ENCODE measurements around the gene ACAD10.

Gene ACAD10

DNA sequence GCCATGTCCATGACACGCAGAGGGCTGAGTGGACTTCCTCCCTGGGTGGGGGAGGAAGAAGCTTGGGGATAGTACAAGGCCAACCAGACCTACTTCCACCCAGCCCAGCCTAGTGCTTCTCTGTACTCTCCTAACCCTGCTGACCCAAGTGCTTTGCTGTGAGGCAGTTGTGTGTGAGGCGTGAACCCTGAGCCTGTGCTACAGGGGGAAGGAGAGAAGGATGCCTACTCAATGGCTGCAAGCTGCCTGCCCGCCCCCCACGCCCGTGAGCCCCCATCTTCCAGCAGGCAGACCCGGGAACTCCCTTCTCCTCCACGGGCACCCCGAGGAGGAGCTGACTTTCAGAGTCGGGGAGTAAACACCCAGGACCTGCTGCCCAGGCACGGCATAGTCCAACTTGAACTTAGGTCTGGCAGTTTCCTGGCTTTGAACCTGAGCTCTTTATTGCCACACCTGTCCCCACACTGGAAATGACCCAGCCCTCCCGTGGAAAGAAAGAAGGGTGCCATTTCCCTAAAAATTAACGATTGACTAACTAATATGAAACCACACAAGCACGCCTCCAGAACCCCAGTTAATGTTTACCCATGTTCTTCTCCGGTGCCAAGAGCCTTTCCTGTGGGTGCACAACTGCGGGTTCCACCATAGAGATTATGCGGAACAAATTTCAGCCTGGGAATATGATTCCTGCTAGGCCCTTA lies 91.6 kb downstream of the ACAD10 start:
- no peaks in the 10 kb centered on the region for H3K9me3 ChIP-seq (ENCODE audit: control insufficient read depth, low read length)
- H3K4me3 ChIP-seq (ENCODE audit: extremely low read depth, insufficient read depth, low read length, poor library complexity, severe bottlenecking) = no peak overlapping the region
- 95 to 97% methylated on average over 12 to 15 of the region's 16 CpGs for WGBS, 2 experiments (ENCODE audit: insufficient coverage in 2 of 2)
- H3K36me3 ChIP-seq (ENCODE audit: control insufficient read depth, insufficient read depth, low read length) = peaks cover 41% of the 10 kb centered on the region
- peaks cover 37% of the 10 kb centered on the region for H3K4me1 ChIP-seq (ENCODE audit: control insufficient read depth, insufficient read depth, low read length, poor library complexity, severe bottlenecking)
- no peak overlapping the region for H3K27ac ChIP-seq (ENCODE audit: low read depth, low read length, severe bottlenecking)

DNA sequence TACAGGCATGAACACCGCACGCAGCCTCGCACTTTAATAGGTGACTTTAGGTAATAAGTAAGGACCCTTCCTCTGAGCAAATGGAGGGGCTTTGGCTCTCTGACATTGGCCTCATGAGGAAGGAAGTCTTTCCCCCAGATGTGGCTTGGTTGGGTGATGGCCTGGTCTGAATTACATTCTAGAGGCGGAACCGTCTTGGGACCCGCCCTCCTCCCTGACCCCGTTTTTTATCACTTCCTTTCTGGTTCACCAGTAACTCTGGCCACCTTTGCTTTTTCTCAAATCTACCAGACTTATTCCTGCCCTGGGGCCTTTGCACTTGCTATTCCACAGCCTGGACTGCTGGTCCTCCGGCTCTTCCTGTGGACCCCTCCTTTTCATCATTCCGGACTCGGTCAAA lies 94.3 kb downstream of the ACAD10 start:
- Histone ChIP-seq H3K4me1 (ENCODE audit: control insufficient read depth, insufficient read depth, low read length, poor library complexity, severe bottlenecking) (peaks cover 16% of the 10 kb centered on the region), H3K9me3 (ENCODE audit: control insufficient read depth, low read length) (no peaks in the 10 kb centered on the region), H3K27ac (ENCODE audit: low read depth, low read length, severe bottlenecking) (no peak overlapping the region), H3K4me3 (ENCODE audit: extremely low read depth, insufficient read depth, low read length, poor library complexity, severe bottlenecking) (no peak overlapping the region), H3K36me3 (ENCODE audit: control insufficient read depth, insufficient read depth, low read length) (peaks cover 63% of the 10 kb centered on the region)
- WGBS, 2 experiments (ENCODE audit: insufficient coverage in 2 of 2) = 96% methylated on average over 7 to 9 of the region's 10 CpGs

DNA sequence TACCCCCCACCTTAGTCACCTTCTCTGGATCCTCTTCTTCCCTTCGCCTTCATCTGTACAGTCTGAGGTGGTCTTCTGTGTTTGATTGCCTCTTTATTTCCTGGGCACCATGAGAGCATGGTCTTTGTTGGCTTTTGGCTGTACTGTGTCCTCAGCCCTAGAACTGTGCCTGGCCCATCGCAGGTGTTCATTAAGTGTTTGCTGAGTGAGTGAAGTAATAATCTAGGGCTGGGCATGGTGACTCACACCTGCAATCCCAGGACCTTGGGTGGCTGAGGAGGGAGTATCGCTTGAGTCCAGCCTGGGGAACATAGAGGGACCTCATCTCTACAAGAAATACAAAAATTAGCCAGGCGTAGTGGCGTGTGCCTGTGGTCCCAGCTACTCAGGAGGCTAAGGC lies 94.8 kb downstream of the ACAD10 start:
- 100% methylated on average over 3 to 4 of the region's 5 CpGs for WGBS, 2 experiments (ENCODE audit: insufficient coverage in 2 of 2)
- no peak overlapping the region for H3K27ac ChIP-seq (ENCODE audit: low read depth, low read length, severe bottlenecking)

DNA sequence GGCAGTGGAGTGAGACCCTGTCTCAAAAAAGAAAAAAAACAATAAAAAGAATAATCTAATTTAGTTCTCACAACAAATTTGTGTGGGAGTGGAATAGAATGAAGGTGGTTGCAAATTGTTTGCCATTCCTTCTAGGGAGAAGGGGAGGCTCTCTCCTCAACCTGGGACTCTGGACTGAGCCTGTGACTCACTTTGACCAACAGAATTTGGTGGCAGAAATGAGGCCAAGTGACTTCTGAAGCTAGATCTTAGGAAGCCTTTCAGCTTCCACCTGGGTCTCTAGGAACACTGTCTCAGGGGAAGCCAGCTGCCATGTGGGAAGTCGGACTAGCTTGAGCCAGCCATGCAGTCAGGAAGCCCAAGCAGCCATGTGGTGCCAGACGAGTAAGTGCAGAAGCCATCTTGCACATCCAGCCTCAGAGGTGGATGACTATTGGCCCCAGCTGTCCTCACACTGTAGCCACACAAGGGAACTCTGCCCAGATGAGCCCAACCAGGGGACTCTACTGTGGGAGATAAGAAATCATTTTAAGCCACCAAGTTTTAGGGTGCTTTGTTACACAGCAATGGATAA lies 95.3 kb downstream of the ACAD10 start:
- Histone ChIP-seq H3K36me3 (ENCODE audit: control insufficient read depth, insufficient read depth, low read length) (peaks cover 73% of the 10 kb centered on the region), H3K4me1 (ENCODE audit: control insufficient read depth, insufficient read depth, low read length, poor library complexity, severe bottlenecking) (peaks cover 8% of the 10 kb centered on the region), H3K27ac (ENCODE audit: low read depth, low read length, severe bottlenecking) (no peak overlapping the region), H3K9me3 (ENCODE audit: control insufficient read depth, low read length) (no peaks in the 10 kb centered on the region), H3K4me3 (ENCODE audit: extremely low read depth, insufficient read depth, low read length, poor library complexity, severe bottlenecking) (no peak overlapping the region)
- WGBS, 2 experiments (ENCODE audit: insufficient coverage in 2 of 2) = 94 to 100% methylated on average over 1 to 2 of the region's 2 CpGs

More for the DNA sequence above, 94.8 kb downstream of the ACAD10 start:
- Histone ChIP-seq H3K4me3 (ENCODE audit: extremely low read depth, insufficient read depth, low read length, poor library complexity, severe bottlenecking) (no peak overlapping the region), H3K4me1 (ENCODE audit: control insufficient read depth, insufficient read depth, low read length, poor library complexity, severe bottlenecking) (peaks cover 12% of the 10 kb centered on the region), H3K9me3 (ENCODE audit: control insufficient read depth, low read length) (no peaks in the 10 kb centered on the region), H3K36me3 (ENCODE audit: control insufficient read depth, insufficient read depth, low read length) (peaks cover 68% of the 10 kb centered on the region)

DNA sequence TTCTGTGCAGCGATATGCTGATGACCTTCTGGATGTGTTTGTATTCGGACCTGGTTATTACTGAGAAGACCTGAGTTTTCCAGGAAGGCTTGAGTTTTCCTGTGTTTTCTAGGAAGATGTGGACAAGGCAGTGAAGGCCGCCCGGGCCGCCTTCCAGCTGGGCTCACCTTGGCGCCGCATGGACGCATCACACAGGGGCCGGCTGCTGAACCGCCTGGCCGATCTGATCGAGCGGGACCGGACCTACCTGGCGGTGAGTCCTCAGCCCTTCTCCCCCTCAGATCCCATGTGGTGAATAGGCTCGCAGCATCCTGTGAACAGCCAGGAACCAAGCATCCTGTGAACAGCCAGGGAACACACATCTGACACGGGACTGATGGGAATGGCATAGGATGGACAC lies 97.2 kb downstream of the ACAD10 start:
- Histone ChIP-seq H3K4me1 (ENCODE audit: control insufficient read depth, insufficient read depth, low read length, poor library complexity, severe bottlenecking) (no peaks in the 10 kb centered on the region), H3K27ac (ENCODE audit: low read depth, low read length, severe bottlenecking) (no peak overlapping the region), H3K9me3 (ENCODE audit: control insufficient read depth, low read length) (no peaks in the 10 kb centered on the region), H3K4me3 (ENCODE audit: extremely low read depth, insufficient read depth, low read length, poor library complexity, severe bottlenecking) (no peak overlapping the region), H3K36me3 (ENCODE audit: control insufficient read depth, insufficient read depth, low read length) (peaks cover 75% of the 10 kb centered on the region)
- WGBS, 2 experiments (ENCODE audit: insufficient coverage in 2 of 2) = 96 to 98% methylated on average over 11 to 16 of the region's 17 CpGs

DNA sequence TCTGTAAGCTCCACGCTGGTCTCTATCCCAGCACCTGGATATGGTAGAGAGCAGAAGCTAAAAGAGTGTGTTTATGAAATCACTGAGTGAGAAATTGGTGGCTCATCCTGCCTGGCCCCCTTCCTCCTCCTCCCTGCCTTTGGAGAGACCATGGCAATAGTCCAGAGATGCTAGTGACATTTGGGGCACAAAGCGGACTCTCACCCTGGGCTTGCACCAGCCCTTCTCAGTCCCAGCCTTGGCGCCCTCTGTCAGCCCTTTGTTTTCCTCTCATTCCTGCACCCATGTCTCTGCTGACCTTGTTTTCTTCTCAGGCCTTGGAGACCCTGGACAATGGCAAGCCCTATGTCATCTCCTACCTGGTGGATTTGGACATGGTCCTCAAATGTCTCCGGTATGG lies 99.1 kb downstream of the ACAD10 start:
- H3K4me3 ChIP-seq (ENCODE audit: extremely low read depth, insufficient read depth, low read length, poor library complexity, severe bottlenecking) = no peak overlapping the region
- H3K9me3 ChIP-seq (ENCODE audit: control insufficient read depth, low read length) = no peaks in the 10 kb centered on the region
- H3K4me1 ChIP-seq (ENCODE audit: control insufficient read depth, insufficient read depth, low read length, poor library complexity, severe bottlenecking) = no peaks in the 10 kb centered on the region
- WGBS, 2 experiments (ENCODE audit: insufficient coverage in 2 of 2) = 84 to 94% methylated on average over 3 to 4 of the region's 4 CpGs
- H3K27ac ChIP-seq (ENCODE audit: low read depth, low read length, severe bottlenecking) = no peak overlapping the region
- H3K36me3 ChIP-seq (ENCODE audit: control insufficient read depth, insufficient read depth, low read length) = peaks cover 80% of the 10 kb centered on the region

DNA sequence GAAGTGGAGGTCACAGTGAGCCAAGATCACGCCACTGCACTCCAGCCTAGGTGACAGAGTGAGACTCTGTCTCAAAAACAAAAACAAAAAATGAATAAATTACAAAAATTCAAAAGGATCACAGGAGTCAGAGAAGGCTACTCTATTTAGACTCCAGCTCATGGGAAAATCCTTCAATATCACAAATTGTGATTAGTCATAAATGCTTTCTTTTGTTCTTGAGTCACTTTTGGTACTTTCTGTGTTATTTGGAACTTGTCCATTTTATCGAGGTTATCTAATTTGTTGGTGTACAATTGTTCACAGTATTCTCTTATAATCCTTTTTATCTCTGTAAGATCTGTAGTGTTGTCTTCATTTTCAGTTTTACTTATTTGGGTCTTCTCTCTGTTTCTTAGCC lies 99.8 kb downstream of the ACAD10 start:
- Histone ChIP-seq H3K9me3 (ENCODE audit: control insufficient read depth, low read length) (no peaks in the 10 kb centered on the region), H3K4me3 (ENCODE audit: extremely low read depth, insufficient read depth, low read length, poor library complexity, severe bottlenecking) (no peak overlapping the region), H3K36me3 (ENCODE audit: control insufficient read depth, insufficient read depth, low read length) (peaks cover 80% of the 10 kb centered on the region), H3K4me1 (ENCODE audit: control insufficient read depth, insufficient read depth, low read length, poor library complexity, severe bottlenecking) (no peaks in the 10 kb centered on the region), H3K27ac (ENCODE audit: low read depth, low read length, severe bottlenecking) (no peak overlapping the region)
- 100% methylated on average over 1 of the region's 2 CpGs for WGBS, 2 experiments (ENCODE audit: insufficient coverage in 2 of 2)

DNA sequence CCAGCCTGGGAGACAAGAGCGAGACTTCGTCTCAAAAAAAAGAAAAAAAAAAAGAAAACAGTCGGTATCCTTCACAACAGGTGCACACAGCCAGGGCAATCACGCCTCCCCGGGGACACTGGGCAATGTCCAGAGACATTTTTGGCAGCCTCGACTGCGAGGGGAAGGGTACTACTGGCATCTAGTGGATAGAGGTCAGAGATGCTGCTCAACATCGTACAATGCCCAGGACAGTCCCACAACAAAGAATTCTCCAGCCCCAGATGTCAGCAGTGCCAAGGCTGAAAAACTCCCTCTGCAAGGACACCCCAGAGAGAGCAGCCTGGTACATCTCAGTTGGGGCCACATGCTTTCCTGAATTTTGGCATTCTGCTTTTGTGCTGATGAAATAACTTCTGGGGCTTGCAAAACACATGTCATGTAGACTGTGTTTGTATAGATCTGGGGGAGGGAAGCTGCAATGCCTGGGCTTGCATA lies 102.4 kb downstream of the ACAD10 start:
- WGBS, 2 experiments (ENCODE audit: insufficient coverage in 2 of 2) = 90 to 97% methylated on average over 6 to 8 of the region's 8 CpGs
- Histone ChIP-seq H3K9me3 (ENCODE audit: control insufficient read depth, low read length) (no peaks in the 10 kb centered on the region), H3K27ac (ENCODE audit: low read depth, low read length, severe bottlenecking) (no peak overlapping the region), H3K4me1 (ENCODE audit: control insufficient read depth, insufficient read depth, low read length, poor library complexity, severe bottlenecking) (no peaks in the 10 kb centered on the region), H3K4me3 (ENCODE audit: extremely low read depth, insufficient read depth, low read length, poor library complexity, severe bottlenecking) (no peak overlapping the region), H3K36me3 (ENCODE audit: control insufficient read depth, insufficient read depth, low read length) (peaks cover 87% of the 10 kb centered on the region)

DNA sequence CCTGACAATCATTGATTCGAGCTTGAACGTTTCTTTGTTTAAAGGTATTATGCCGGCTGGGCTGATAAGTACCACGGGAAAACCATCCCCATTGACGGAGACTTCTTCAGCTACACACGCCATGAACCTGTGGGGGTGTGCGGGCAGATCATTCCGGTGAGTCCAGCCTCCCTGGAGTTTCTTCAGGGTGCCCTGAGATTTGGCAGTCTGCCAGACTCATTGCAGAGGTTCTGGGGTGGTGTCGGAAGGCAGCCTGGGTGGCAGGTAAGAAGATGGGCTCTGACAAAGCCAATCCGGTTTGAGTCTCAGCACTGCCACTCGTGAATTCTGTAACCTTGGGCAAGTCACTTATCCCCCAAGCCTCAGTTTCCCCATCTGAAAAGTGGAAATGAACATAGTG lies 103.9 kb downstream of the ACAD10 start:
- Histone ChIP-seq H3K36me3 (ENCODE audit: control insufficient read depth, insufficient read depth, low read length) (peaks cover 85% of the 10 kb centered on the region), H3K27ac (ENCODE audit: low read depth, low read length, severe bottlenecking) (no peak overlapping the region), H3K4me1 (ENCODE audit: control insufficient read depth, insufficient read depth, low read length, poor library complexity, severe bottlenecking) (no peaks in the 10 kb centered on the region), H3K9me3 (ENCODE audit: control insufficient read depth, low read length) (no peaks in the 10 kb centered on the region), H3K4me3 (ENCODE audit: extremely low read depth, insufficient read depth, low read length, poor library complexity, severe bottlenecking) (no peak overlapping the region)
- 92 to 93% methylated on average over 10 to 11 of the region's 11 CpGs for WGBS, 2 experiments (ENCODE audit: insufficient coverage in 2 of 2)

DNA sequence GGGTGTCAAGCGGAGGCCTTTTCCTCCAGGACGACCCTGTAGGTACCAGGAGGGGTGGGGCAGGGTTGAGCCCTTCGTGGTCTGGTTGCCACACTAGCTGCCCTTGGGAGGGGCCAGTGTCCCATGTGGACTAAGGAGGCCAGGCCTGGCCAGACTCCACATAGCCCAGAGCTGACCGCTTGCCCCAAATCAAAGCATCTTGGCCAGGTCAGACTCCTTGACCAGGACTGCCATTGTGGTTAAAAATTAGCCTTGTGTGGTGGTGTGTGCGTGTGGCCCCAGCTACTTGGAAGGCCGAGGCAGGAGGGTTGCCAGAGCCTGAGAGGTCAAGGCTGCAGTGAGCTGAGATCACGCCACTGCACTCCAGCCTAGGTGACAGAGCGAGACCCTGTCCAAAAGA lies 105.7 kb downstream of the ACAD10 start:
- H3K36me3 ChIP-seq (ENCODE audit: control insufficient read depth, insufficient read depth, low read length) = peaks cover 80% of the 10 kb centered on the region
- WGBS, 2 experiments (ENCODE audit: insufficient coverage in 2 of 2) = 93 to 94% methylated on average over 8 of the region's 8 CpGs
- no peak overlapping the region for H3K27ac ChIP-seq (ENCODE audit: low read depth, low read length, severe bottlenecking)
- no peak overlapping the region for H3K4me3 ChIP-seq (ENCODE audit: extremely low read depth, insufficient read depth, low read length, poor library complexity, severe bottlenecking)
- H3K4me1 ChIP-seq (ENCODE audit: control insufficient read depth, insufficient read depth, low read length, poor library complexity, severe bottlenecking) = no peaks in the 10 kb centered on the region
- no peaks in the 10 kb centered on the region for H3K9me3 ChIP-seq (ENCODE audit: control insufficient read depth, low read length)

DNA sequence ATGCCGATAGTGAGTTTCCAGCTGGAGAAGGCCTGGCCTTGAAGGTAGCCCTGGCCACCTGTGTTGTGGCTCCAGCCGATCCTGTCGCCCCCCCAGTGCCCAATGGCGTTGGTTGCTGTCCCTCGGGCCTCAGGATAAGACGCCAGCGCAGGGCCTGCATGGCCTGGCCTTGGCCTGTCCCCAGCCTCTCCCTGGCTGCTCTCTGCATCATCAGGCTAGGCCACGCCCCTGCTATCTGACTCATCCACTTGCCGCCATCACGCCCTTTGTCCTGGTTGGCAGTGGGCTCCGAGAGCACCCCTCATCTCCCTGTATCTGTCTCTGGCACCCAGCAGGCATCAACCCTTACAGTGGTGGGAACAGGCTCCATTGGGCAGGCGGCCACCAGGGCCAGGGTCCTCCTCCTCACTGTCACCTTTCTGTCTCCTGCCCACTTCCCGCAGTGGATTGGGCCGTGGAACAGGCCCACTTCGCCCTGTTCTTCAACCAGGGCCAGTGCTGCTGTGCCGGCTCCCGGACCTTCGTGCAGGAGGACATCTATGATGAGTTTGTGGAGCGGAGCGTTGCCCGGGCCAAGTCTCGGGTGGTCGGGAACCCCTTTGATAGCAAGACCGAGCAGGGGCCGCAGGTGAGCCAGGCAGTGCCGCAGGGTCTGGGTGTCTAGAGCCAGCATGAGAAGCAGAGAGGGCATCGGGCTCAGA lies 106.5 kb downstream of the ACAD10 start:
- WGBS, 2 experiments (ENCODE audit: insufficient coverage in 2 of 2) = 91 to 98% methylated on average over 27 of the region's 27 CpGs
- no peaks in the 10 kb centered on the region for H3K4me1 ChIP-seq (ENCODE audit: control insufficient read depth, insufficient read depth, low read length, poor library complexity, severe bottlenecking)
- no peak overlapping the region for H3K4me3 ChIP-seq (ENCODE audit: extremely low read depth, insufficient read depth, low read length, poor library complexity, severe bottlenecking)
- H3K27ac ChIP-seq (ENCODE audit: low read depth, low read length, severe bottlenecking) = no peak overlapping the region
- H3K36me3 ChIP-seq (ENCODE audit: control insufficient read depth, insufficient read depth, low read length) = peaks cover 79% of the 10 kb centered on the region
- H3K9me3 ChIP-seq (ENCODE audit: control insufficient read depth, low read length) = no peaks in the 10 kb centered on the region
